NCI-H187 treated with DMSO at 0.1 percent for 48 hours (cell line): ENCODE data around the gene RBM6.
"Not testable (repeated sequence)": the region's sequence is repeated elsewhere in the genome, so short reads cannot be mapped to it uniquely, and the experiment has no call there.

ENCODE experiments used
- DNase-seq: peaks from one replicate; lab custom pipeline; 2025; lab: John Stamatoyannopoulos, UW

RBM6 gene

DNA sequence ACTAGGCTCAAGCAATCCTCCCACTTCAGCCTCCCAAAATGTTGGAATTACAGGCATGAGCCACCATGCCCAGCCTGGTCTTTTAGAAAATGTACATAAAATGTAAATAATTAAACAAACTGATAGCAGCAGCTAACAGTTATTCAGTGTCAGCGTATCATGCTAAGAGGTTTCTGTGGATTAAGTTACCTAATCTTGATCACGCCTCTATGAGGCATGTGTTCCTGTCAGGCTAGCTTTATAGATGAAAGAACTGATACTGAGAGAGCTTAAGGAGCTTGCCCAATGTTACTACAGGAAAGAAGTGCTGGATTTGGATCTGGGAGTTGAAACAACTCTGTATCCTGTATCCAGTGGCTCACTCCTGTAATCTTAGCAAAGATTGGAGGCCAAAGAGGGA lies 25.0 kb upstream of the RBM6 start:
- DNase-seq = no peak

DNA sequence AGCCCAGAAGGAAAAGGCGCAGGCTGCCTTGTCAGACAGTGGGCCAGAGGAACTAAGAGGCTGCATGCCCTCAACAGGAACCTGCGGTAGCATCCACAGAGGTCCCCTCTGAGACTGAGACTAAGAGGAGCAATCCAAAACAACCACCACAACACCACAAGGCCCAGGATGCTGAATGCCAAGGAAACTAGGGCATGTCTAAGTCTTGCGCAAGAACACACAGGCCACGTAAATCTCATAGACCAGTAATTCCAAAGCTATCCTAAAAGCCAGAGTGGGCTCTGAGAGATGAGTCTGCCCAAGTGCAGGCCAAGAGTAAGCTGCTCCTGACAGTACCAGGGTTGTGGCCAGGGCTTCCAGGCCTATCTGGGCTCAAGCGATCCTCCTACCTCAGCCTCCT lies 23.3 kb upstream of the RBM6 start:
- no peak for DNase-seq

DNA sequence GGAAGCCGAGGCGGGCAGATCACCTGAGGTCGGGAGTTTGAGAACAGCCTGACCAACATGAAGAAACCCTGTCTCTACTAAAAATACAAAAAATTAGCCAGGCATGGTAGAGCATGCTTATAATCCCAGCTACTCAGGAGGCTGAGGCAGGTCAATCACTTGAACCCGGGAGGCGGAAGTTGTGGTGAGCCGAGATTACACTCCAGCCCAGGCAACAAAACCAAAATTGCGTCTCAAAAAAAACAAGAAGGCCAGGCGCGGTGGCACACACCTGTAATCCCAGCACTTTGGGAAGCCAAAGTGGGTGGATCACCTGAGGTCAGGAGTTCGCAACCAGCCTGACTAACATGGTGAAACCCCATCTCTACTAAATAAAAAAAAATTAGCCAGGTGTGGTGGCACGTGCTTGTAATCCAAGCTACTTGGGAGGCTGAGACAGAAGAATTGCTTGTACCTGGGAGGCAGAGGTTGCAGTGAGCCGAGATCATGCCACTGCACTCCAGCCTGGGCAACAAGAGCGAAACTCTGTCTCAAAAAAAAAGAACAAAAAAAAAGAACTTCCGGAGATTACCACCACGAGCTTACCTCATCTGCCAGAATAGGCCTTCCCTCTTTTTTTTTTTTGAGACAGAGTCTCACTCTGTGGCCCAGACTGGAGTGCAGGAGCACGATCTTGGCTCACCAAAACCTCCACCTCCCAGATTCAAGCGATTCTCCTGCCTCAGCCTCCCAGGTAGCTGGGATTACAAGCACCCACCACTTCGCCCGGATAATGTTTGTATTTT lies 22.0 kb upstream of the RBM6 start:
- not testable (repeated sequence) for DNase-seq

DNA sequence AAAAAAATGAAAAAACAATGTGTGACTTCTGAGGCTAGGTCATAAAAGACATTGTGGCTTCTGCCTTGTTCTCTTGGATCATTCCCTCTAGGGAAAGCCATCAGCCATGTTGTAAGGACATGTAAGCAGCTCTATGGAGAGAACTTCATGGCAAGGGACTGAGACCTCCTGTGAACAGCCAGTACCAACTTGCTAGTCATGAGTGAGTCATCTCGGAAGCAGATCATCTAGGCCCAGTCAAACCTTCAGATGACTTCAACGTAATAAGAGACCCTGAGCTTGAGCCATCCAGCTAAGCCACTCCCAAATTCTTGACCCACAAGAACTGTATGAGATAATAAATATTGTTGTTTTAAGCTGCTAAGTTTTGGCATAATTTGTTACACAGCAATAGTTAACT lies 15.3 kb upstream of the RBM6 start:
- no peak for DNase-seq

DNA sequence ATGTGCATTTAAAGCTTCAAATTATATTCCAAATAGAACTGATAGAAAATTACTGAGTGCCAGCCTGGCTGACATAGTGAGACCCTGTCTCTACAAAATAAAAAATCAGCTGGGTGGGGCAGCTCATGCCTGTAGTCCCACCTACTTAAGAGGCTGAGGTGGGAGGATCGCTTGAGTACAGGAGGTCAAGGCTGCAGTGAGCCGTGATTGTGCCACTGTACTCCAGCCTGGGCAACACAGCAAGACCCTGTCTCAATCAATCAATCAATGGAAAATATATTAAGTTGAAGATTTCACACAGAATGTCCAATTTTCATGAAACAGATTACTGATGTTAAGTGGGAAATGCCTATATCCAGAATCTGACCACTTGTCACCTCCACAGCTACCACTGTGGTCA lies 14.5 kb upstream of the RBM6 start:
- DNase-seq = no peak

DNA sequence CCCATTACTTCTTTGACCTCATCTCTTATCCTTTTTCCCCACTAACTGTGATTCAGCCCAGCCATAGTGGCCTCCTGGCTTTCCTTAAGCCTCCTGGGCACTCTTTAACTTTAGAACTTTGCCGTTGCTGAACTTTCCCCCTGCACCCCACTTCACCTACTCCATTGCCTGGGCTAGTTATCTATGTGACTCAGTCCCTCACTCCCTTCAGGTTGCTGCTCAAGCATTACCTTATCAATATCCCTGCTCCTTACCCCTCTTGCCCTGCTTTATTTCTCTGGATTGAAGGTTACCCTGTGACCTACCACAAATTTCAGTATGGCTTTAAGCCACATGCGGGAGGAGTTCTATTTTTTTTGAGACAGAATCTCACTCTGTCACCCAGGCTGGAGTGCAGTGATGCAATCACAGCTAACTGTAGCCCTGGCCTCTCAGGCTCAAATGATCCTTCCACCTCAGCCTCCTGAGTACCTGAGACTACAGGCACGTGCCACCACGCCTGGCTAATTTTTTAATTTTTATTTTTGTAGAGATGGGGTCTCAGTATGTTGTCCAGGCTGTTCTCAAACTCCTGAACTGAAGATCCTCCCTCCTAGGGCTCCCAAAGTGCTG lies 13.7 kb upstream of the RBM6 start:
- DNase-seq = no peak

DNA sequence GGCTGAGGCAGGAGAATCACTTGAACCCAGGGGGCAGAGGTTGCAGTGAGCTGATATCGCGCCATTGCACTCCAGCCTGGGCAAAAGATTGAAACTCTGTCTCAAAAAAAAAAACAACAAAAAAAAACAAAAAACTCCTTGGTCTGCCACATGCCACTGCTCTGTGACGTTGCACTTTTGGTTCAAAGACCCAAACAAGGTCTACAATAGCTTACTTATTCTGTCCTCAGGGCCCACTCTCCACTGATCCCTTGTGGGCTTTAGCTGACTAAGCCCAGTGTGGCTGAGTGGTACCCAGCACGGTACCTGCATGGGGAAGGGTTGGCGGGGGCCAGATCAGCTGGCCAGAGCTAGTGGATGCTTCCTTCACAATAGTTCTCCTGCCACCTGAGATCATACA lies 12.2 kb upstream of the RBM6 start:
- DNase-seq = no peak

DNA sequence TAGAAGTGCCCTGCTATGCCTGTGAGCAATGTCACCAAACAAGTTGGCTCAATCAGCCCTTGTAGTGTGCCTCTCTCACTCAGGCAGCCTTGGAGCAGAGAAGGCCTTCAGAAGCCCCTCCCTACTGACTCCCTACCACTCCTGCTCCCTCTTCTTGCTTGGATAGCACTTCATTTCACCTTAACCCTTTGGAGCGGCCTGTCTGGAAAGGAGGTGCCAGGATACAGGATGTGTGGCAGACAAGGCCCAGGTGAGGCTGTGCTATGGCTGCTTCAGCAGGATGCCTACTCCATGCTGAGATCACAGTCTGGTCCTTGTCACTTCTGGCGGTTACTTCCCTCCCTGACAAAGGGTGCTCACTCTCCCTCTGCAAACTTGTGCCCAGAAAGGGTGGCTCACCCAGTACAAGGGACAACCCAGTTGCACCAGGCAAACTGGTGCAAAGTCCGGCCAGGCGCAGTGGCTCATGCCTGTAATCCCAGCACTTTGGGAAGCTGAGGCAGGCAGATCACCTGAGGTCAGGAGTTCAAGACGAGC lies 11.4 kb upstream of the RBM6 start:
- DNase-seq = no peak

DNA sequence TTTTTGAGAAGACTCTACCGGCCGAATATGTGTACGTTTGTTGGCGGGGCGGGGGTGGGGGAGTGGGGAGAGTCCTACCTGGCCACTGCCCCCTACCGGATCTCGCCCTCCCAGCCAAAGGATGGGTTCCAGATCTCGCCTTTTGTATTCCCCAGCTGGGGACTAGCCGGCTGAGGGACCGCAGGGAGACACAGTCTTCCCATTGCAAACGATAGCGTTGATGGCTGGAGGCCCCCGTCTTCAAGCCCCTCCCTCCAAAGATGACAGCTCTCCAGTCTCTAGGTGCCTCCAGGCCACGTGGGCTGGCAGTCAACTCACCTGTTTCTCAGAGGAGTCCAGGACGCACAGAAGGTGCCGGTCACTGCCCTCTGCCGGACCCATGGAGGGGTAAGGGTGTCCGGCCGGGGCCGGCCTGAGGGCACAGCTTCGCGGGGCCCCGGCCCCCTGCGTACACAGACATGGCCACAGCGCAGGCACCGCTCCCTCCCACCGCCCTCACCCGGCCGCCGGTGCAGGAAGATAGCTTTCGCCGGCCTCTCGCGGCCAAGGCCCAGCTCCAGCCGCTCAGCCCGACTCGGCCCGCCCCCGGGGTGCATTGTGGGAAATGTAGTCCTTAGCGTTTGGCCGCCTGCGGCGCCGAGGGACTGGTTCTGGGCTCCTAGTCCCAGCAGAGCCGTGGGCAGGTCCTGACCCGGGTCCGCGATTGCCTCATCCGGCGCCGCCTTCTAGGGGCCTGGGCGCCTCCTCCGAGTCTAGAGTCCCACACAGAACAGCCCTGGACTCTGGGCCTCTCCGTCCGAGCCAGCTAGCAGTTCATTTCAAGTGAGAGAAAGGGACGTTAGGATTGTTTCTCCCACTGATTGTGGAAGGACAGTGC lies 10.4 kb upstream of the RBM6 start, which contains the start of gene MON1A:
MON1A (minus strand) TSS at position 521 of the 877 bp plus-strand sequence. CDS start 16,465 bp downstream, outside the sequence.
- DNase-seq = peak; percentile 2

DNA sequence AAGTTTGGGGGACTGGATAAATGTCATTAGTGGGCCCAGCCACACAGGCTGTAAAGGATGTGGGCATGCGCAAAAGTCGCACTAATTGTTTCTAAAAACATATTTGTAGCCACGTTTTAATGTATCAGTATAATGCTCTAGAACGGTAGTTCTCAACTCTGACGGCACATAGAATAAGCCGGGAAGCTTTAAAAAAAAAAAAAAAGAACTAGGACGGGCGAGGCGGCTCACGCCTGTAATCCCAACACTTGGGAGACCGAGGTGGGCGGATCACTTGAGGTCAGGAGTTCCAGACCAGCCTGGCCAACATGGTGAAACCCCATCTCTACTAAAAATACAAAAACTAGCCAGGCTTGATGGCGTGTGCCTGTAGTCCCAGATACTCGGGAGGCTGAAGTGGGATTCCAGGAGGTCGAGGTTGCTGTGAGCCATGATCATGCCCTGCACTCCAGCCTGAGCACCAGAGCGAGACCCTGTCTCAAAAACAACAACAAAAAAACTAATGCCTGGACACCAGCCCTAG lies 9.7 kb upstream of the RBM6 start:
- no peak for DNase-seq

DNA sequence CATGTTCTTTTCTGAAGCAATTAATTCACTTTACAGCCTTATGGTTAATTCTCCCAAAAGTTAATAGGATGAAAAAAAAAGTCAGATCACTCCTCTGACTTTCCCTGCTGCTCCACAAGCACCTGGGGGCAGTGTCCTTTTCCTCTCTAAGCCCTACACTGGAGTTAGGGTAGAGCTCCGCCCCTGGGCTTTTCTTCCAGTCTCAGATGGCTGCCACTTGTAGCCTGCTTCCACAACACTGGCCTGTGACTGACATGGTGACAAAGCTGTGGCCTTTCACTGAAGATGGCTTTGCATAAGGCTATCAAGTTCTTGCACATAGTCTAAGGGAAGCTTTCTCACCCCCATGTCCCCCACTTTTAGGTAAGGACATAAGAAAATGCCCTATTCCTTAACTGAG lies 9.0 kb upstream of the RBM6 start:
- DNase-seq = no peak

DNA sequence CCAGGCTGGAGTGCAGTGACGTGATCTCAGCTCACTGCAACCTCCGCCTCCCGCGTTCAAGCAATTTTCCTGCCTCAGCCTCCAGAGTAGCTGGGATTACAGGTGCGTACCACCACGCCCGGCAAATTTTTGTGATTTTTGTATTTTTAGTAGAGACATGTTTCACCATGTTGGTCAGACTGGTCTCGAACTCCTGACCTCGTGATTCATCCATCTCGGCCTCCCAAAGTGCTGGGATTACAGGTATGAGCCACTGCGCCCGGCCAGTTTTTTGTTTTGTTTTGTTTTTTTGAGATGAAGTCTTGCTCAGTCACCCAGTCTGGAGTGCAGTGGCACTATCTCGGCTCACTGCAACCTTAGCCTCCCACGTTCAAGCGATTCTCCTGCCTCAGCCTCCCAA lies 7.7 kb upstream of the RBM6 start:
- not testable (repeated sequence) for DNase-seq

DNA sequence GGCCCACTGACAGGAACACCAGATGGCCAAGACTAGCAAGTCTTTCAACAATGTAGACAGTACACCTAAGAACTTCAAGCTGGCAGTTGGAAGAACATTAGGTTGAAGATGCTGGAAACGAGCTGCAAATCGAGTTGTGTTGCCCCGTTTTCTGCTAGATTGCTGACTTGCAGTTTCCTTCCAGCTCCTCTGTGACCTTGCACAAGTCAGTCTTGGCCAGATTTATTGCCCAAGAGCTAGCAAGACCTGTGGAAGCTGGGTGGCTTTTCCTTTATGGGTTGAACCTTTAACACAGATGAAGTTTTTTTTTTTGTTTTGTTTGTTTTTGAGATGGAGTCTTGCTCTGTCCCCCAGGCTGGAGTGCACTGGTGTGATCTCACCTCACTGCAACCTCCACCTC lies 2.9 kb upstream of the RBM6 start:
- DNase-seq = no peak

DNA sequence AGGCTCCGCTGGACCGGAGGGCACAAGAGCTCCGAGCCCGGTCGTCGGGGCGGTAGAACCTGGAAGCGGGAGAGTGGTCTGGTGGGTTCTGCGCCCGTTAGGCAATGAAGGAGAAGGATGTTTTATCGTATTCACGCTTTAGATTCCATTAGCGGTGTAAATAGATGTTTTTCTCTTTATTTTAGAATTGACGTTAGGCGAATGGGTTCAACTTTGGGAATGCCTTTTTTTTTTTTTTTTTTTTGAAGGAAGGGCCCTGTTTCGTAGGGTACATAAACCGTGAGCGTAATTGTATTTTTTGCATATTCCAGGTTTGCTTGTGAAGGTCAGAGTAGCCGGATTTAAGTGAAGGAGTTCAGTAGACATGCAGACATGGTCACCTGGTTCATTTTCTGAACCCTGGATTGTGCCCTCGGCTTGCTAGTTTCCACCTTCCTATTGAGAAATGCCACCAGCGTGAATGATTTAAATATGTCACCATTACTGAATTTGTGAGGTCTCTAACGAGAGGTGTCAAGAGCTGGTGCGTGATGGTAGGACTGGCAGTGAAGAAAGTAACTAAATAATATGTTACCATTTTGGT lies 808 bp downstream of the RBM6 start:
- no peak for DNase-seq

DNA sequence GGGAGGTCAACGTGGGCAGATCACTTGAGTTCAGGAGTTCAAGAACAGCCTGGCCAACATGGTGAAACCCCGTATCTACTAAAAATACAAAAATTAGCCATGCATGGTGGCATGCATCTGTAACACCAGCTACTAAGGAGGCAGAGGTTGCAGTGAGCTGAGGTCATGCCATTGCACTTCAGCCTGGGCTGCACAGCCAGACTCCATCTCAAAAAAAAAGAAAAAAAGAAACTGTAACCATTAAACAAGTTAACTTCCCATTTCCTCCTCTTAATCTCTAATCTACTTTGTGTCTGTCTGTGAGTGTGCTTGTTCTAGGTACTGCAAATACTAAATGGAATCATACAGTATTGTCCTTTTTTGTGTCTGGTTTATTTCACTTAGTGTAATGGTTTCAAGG lies 2.7 kb downstream of the RBM6 start:
- no peak for DNase-seq

DNA sequence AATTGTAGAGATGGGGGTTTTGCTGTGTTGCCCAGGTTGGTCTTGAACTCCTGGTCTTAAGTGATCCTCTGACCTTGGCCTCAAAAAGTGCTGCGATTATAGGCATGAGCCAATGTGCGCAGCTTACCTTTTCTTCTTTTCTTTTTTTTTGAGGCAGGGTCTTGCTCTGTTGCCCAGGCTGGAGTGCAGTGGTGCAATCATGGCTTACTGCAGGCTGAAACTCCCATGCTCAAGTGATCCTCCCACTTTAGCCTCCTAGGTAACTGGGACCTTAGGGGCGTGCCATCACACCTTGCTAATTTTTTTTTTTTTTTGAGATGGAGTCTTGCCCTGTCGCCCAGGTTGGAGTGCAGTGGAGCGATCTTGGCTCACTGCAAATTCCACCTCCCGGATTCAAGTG lies 13.0 kb downstream of the RBM6 start:
- DNase-seq = no peak

DNA sequence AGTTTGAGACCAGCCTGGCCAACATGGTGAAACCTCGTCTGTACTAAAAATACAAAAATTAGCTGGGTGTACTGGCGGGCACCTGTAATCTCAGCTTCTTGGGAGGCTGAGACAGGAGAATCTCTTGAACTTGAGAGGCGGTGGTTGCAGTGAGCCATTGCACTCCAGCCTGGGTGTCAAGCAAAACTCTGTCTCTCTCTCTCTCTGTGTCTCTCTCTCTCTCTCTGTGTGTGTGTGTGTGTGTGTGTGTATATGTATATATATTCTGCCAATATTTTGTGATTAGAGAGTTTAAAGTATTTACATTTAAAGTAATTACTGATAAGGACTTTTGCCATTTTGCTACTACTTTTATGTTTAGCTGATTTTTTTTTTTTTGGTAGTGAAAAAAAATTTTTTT lies 15.7 kb downstream of the RBM6 start:
- DNase-seq = no peak

DNA sequence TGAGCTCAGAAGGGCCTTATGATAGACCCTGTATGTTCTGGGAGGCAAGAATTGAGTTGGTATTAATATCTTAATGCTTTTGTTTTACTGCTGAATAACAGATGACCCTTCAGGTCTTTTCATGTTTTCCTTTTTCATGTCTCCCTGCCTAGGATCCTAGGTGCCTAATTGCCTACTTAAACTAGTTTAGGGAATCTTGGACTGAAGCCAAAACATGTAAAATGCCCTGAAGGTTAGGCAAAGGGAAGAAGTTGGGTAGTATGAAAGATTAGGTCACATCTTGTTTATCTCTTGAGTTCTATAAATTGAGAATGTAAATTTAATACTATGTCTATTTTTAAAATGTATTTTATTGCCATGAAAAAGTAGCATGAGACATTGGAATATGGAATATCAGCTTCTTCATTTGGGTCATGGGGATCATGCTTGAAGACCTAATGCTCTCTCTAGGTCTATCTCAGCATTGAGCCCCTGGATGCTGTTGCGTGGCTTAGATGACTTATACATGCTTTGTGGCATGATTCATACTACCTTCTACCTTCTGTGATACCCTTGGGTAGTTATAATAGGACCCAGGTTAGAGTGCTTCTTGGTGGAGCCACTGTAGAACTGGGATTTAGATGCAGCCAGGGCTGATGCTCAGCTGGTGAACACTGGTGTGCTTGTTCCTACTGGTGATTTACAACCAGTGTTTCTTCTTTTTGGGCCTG lies 26.4 kb downstream of the RBM6 start:
- DNase-seq = no peak

DNA sequence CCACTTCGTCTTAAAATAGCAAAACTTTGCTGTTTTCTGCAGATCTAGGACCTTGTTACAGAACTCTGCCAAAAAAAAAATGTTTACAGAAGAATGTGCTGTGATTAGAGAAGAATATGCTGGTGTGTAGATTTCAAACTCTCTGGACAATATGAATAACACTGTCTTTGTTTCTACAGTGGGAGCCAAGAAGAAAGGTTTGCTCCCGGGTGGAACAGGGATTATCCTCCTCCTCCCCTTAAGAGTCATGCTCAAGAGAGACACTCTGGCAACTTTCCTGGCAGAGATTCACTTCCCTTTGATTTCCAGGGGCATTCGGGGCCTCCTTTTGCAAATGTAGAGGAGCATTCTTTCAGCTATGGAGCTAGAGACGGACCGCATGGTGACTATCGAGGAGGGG lies 27.3 kb downstream of the RBM6 start:
- DNase-seq = no peak

DNA sequence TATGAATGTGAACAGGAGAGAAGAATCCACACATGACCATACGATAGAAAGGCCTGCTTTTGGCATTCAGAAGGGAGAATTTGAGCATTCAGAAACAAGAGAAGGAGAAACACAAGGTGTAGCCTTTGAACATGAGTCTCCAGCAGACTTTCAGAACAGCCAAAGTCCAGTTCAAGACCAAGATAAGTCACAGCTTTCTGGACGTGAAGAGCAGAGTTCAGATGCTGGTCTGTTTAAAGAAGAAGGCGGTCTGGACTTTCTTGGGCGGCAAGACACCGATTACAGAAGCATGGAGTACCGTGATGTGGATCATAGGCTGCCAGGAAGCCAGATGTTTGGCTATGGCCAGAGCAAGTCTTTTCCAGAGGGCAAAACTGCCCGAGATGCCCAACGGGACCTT lies 28.4 kb downstream of the RBM6 start:
- no peak for DNase-seq

DNA sequence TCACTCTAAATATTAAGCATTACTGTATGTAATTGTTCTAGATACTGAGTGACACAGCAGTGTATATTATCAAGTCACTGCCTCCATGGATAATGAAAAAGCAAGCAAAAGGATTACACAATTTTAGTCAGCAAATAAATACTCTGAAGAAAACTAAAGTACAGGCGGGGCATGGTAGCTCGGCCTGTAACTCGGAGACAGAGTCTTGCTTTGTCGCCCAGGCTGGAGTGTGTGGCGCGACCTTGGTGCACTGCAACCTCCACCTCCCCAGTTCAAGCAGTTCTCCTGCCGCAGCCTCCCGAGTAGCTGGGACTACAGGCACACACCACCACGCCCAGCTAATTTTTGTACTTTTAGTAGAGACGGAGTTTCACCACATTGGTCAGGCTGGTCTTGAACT lies 32.7 kb downstream of the RBM6 start:
- DNase-seq = no peak
